Endothelial cell of hepatic sinusoid (primary cell): ENCODE results near the gene DEFB129.
"Not testable (repeated sequence)": the region's sequence is repeated elsewhere in the genome, so short reads cannot be mapped to it uniquely, and the experiment has no call there.

Experiments used
- in situ Hi-C: cut with HindIII; loops from 2 replicates; pipeline ENCODE4 v1.10.0; 2017; ENCODE audit warnings: low sequenced_read_pairs

DEFB129 gene, protein sequence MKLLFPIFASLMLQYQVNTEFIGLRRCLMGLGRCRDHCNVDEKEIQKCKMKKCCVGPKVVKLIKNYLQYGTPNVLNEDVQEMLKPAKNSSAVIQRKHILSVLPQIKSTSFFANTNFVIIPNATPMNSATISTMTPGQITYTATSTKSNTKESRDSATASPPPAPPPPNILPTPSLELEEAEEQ

DNA sequence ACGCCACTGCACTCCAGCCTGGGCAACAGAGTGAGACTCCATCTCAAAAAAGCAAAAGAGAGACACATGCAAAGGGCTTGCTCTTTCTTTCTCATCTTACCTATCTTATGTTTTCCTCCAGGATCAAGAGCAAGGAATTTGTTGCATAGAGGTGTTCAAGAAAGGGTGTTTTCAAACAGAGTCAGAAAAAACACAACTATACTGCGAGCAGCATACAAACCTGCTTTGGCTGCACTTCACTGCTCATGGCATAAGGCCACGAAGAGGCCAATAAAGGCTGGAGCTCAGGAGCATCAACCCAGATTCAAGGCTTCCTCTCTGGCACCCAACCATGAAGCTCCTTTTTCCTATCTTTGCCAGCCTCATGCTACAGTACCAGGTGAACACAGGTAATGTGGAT lies at the start of gene DEFB129:
Gene DEFB129 (plus strand): TSS at position 301 of the 400 bp plus-strand sequence. CDS start 31 bp downstream, at position 332.
- in situ Hi-C loops, result loop anchor here (5.0 to 10.0 kb wide), 2 partner anchors 90 to 108 kb away; no protein-coding TSS in a partner anchor

DNA sequence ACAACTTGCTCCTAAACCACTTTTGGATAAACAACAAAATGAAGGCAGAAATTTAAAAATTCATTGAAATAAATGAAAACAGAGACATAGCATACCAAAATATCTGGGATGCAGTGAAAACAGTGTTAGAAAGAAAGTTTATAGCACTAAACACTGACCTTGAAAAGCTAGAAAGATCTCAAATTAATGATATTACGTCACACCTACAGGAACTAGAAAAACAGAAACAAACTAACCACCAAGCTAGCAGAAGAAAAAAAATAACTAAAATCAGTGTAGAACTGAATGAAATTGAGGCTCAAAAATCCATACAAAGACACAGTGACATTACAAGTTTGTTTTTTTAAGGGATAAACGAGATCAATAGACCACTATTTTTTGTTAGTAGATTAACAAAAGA lies 42.8 kb upstream of the DEFB129 start:
- in situ Hi-C loops, result no loop called here

DNA sequence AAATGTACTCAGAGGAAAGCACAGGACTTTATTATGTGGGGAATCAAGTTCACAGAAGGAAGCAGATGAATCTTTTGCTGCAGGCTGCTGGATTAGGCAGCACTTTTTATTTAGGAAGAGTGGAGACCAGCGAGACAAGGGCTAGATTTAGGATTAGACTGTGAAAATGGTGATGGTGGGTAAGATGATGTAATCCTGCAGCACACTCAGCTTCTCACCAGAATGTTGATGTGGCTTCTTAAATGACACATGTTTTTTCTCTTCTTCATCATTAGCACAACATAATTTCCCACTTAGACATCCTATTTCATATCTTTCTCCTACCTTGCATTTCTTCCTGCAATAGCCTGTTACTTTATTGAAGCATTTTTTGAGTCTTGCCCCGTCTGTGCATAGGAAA lies 39.3 kb upstream of the DEFB129 start:
- in situ Hi-C loops, result no loop called here

DNA sequence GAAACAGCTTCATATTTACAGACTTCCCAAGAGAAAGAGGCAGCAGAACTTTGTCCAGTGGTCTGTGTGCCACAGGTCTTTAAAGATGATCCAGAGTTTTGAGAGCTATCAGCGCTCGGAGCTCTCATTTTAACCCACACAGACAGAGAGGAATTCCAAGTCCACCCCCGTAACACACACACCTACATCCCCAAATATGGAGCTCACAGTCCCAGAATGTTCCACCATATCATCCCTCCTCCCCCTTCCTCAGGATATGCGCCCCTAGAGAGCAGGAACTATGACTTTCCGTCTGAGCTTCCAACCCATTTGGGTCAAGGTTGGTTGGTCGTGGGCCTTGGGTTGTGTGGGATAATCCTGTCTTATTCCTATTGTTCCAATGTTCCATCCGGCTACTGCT lies 37.4 kb upstream of the DEFB129 start, which contains the start of gene DEFB128:
Gene DEFB128 (minus strand): TSS at position 101 of the 400 bp plus-strand sequence. CDS start 88 bp downstream, at position 13.
- in situ Hi-C loops, result loop anchor here (5.0 kb wide), 1 partner anchor 52 kb away; no protein-coding TSS in a partner anchor

DNA sequence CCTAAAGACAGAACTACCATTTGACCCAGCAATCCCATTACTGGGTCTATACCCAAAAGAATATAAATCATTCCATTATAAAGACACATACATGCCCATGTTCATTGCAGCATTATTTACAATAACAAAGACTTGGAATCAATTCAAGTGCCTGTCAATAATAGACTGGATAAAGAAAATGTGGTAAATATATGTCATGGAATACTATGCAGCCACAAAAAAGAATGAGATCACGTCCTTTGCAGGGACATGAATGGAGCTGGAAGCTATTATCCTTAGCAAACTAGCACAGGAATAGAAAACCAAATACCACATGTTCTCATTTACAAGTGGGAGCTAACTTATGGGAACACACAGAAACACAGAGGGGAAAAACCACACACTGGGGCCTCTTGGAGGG lies 28.8 kb upstream of the DEFB129 start:
- in situ Hi-C loops, result no loop called here

DNA sequence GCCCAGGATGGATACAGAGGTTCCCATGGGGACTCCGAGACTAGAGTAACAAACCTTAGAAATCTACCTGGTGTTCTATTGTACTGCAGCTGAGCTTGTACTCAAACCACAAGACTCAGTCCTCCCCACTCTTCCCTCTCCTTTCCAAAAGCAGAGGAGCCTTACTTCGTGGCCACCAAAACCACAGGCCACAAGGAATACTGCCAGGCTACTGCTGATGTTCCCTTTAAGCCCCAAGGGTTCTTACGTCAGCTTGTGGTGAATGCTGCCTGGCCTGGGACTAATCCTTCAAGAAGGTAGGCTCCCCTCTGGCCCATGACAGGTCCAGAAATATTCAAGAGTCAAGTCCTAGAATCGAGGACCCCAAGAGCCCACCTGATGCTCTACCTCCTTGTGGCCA lies 27.1 kb upstream of the DEFB129 start:
- in situ Hi-C loops, result no loop called here

DNA sequence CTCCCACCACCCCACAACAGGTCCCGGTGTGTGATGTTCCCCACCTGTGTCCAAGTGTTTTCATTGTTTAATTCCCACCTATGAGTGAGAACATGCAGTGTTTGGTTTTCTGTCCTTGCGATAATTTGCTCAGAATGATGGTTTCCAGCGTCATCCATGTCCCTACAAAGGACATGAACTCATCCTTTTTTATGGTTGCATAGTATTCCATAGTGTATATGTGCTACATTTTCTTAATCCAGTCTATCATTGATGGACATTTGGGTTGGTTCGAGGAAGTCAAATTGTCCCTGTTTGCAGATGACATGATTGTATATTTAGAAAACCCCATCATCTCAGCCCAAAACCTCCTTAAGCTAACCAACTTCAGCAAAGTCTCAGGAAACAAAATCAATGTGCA lies 23.4 kb upstream of the DEFB129 start:
- in situ Hi-C loops, result not testable (repeated sequence)

DNA sequence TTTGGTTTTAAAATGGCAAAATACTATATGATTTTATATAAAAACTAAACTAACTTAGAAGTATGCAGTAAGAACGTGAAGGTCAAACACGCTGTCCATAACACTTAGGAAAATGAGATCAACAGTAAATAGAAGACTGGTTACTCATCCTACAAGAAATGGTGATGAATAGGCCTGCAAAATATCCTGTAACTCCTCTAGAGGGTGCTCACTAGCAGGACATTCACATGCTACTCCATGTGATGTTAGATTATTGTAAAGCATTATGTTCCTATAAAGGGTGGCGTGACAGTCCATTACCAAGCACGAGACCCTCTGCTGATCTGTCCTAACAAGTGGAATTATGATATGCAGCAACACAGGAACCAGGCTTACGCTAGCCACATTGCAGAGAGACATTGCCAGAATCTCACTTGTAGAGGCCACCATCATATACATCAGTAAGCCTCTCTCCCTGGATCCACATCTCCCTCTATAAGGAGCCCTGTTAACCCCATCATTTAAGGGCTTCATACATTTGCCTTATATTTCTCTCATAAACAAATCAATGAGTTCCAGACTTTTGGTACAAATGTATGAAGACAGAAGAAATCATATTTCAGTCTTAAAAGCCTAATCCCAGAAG lies 18.0 kb upstream of the DEFB129 start:
- in situ Hi-C loops, result no loop called here

DNA sequence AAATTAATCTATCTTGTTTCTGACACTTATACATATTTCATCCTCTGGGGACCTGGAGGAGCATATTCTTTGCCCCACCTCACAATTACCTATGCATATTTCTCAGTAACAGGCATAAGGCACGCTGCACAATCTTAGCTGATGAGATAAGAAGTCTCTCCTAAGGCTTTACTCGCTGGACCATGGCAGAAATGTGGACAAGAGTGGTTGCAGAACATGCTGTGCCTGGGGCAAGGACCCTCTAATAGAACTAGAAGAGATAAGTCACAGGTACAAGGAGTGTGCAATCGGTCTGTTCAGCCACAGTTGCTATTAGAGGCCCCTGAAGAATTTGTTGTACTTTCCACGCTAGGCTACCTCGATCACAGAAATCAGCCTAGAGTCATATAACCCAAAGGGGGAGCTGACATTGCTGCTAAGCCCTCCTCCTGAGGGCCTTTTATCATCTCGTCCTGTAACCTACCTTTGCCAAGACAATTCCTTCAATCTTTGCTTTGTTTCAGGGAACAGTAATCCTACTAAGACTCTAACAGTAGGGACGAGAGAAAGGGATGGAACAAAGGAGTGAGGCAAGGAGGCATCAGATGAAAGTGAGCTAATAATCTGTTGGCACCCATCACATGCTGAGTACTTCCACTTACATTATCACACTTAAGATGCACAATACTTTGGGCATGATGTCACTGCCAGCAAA lies 16.1 kb upstream of the DEFB129 start:
- in situ Hi-C loops, result no loop called here

DNA sequence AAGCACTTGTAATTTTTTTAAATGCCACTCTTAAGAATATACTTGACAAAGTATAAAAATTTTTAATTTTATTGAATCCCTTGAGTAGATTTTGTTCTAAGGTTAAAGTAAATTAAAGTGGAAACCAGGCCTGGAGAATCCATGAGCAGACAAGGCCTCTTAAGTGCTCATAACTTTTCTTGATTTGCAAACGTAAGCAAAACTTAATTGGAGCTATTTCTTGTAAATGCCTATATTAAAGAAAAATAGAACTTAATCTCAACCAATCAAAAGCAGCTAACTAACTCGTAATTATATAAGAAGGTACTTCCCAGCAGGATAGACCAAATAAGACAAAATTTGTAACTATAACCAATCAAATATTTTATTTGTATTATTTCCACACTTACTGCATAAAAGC lies 12.7 kb upstream of the DEFB129 start:
- in situ Hi-C loops, result no loop called here

DNA sequence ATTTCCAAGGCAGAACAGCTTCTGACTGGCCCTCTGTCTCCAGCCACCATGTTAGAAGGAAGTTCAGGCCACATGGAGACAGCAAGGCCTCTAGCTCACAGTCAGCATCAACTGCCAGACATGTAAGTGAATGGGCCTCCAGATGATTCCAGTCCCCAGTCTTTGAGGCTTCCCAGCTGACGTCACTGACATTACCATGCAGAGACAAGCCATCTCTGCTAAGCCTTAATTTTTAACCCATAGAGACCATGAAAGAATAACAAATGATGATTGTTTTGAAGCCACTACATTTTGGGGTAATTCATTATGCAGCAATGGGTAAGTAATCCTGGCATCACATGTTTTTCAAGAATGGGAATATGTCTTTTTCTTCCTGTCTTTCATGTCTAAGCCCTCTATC lies 11.3 kb upstream of the DEFB129 start:
- in situ Hi-C loops, result no loop called here

DNA sequence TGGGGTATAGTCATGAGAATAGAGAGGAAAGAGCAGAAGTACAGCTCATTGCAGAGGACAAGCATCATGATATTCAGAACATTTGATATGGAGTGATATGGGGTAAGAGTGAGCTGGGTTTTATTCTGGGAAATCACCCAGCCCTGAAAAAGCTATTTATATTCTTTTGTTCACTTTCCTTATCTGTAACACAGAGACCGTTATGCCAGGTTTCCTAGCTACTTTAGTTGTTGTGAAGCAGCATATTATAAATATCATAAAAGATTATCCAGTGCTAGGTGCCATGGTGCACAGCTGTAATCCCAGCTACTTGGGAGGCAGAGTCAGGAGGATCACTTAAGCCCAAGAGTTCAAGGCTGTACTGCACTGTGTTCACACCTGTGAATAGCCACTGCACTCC lies 9.8 kb upstream of the DEFB129 start:
- in situ Hi-C loops, result no loop called here

DNA sequence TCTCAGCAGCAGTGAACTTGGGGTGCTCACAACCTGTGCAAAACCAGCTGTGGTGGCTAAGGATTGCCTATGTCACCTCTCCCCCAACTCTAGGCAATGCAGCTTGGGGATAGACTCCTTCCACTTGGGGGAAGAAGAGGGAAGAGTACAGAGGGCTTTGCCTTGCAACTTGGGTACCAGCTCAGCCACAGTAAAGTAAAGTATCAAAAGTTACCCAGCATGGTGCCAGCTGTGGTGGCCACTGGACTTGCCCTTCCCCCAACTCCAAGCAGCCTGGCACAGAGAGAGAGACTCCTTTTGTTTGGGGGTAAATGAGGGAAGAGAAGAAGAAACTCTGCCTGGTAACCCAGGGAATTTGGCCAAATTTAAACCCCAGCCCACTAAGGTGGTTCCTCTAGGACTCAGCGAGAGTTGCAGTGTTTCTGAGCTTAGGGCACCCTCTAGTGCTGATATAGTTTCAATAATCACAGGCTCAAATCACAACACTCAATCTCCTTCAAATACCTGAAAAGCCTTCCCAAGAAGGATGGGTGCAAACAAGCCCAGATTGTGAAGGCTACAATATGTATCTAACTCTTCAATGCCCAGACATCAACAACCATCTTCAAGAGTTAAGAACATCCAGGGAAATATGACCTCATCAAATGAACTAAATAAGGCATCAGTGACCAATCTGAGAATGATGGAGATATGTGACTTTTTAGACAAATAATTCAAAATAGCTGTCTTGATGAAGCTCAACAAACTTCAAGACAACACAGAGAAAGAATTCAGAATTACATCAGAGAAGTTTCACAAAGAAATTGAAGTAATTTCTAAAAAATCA lies 7.6 kb upstream of the DEFB129 start:
- in situ Hi-C loops, result loop anchor here (10.0 kb wide), 1 partner anchor 115 kb away; no protein-coding TSS in a partner anchor

DNA sequence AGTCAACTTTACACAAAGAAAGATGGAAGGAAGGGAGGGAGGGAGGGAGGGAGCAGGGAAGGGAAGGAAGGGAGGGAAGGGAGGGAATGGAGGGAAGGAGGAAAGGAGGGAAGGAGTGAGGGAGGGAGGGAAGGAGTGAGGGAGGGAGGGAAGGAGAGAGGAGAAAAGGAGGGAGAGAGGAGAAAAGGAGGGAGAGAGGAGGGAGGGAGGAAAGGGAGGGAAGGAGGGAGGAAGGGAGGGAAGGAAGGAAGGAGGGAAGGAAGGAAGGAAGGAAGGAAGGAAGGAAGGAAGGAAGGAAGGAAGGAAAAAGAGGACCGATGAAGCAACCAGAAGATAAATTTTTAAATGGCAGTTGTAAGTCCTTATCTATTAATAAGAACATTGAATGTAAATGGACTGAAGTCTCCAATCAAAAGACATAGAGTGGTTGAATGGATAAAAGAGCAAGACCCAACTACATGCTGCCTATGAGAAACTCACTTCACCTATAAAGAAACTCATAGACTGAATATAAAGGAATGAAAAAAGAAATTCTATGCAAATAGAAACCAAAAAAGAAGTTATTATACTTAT lies 5.7 kb upstream of the DEFB129 start:
- in situ Hi-C loops, result loop anchor here (10.0 kb wide), 1 partner anchor 113 kb away; no protein-coding TSS in a partner anchor

DNA sequence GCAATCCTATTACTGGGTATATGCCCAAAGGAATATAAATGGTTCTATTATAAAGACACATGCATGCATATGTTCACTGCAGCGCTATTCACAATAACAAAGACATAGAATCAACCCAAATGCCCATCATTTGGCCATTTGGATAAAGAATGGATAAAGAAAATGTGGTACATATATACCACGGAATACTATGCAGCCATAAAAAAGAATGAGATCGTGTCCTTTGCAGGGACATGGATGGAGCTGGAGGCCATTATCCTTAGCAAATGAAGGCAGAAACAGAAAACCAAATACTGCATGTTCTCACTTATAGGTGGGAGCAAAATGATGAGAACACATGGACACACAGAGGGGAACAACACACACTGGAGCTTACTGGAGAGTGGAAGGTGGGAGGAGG lies 1.2 kb upstream of the DEFB129 start:
- in situ Hi-C loops, result loop anchor here (5.0 to 10.0 kb wide), 2 partner anchors 89 to 109 kb away; no protein-coding TSS in a partner anchor

DNA sequence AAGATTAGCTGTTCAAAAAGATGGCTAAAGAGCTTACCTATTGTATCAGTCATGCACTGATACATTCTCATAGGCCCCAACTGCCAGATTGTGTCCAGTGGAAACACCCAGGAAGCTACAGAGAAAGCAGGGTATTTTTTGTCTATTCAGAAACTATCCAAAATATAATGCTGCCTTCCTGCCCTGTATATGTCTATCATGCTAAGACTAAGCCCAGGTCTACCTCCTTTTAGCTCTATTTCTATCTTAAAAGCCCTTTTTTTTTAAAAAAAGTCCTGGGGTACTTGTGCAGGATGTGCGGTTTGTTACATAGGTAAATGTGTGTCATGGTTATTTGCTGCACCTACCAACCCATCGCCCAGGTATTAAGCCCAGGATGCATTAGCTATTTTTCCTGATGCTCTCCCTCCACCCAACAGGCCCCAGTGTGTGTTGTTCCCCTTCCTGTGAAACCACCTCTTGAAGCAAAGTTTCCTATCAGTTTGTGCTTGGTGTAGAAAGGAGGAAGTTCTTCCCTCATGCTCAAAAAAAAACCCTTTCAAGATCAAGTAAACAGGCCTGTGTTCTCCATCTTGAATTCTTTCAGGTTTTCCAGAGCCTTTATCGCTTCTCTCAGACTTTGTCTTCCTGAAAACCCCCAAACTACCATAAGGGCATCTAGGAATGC lies 514 bp downstream of the DEFB129 start:
- in situ Hi-C loops, result loop anchor here (5.0 to 10.0 kb wide), 2 partner anchors 90 to 107 kb away; no protein-coding TSS in a partner anchor

DNA sequence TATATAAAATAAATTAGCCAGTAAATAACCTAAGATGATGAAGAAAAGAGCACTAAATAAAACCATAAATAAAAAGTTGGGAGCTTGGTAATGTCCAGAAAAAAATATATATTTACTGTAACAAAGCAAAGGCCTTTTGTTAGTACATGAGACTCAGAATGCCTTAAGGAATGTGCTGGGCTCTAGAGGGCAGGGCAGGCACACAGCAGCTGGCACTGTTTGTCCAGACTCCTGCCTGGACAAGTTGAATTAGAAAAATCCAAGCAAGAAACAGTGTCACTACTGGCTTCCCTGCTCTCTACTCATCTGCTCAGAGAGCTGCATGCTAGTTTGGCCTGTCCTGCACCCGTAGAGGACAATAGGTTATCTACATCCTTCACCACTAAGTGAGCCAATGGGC lies 8.8 kb downstream of the DEFB129 start:
- in situ Hi-C loops, result loop anchor here (5.0 kb wide), 1 partner anchor 69 kb away; no protein-coding TSS in a partner anchor

DNA sequence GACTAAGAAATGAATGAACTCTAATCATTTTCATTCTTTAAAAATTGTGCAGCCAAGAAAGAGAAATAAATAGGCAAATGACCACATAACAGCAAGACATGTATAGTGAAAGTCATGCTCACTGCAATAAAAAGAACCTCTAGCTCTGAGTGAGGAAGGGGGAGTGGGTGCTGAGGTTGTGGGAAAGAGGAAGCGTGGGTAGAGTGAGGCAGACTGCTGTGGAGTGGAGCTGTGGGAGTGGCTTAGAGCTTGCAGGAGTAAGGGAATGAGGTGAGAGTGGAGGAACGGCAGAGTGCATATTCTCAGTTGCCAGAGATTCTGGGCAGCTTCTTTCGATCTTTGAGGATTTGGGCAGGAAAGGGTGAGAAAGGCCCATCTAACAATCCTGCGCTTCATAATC lies 10.4 kb downstream of the DEFB129 start:
- in situ Hi-C loops, result loop anchor here (5.0 kb wide), 1 partner anchor 70 kb away; no protein-coding TSS in a partner anchor

DNA sequence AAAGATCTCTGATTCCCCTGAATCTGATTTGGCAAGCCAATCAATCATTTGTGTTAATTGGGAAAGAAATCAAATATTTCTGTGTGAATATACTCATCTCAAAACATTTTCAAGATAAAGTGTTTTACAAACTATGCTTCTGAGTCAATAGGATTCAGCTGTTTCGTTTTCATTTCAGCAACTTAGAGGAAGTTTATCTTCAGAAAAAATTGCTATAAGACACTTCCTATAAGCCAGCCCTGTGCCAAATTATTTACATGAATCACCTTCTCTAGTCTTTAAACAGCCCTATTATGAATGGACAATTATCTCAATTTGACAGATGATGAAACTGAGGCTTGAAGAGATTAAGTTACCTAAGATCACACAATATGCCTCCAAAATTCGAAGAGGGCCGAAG lies 10.9 kb downstream of the DEFB129 start:
- in situ Hi-C loops, result loop anchor here (5.0 kb wide), 1 partner anchor 71 kb away; no protein-coding TSS in a partner anchor

DNA sequence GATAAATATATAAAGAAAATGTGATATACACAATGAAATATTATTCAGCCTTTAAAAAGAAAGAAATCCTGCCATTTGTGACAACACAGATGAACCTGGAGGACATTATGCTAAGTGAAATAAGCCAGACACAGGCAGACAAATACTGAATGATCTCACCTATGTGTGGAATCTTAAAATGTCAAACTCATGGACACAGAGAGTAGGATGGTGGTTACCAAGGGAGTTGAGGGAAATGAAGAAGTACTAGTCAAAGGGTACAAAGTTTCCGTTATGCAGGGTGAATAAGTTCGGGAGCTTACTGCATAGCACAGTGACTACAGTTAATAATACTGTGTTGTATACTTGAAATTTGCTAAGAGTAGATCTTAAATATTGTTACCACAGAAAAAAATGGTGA lies 15.8 kb downstream of the DEFB129 start:
- in situ Hi-C loops, result no loop called here
